Muscle of back (tissue), 11 donors: Measurements from ENCODE around the gene MRPL51. TPM values are rescaled to one million over a fixed set of nuclear protein-coding genes. Genes with fewer than 3 reads are reported as not detected.
"Not testable (repeated sequence)": the region's sequence is repeated elsewhere in the genome, so short reads cannot be mapped to it uniquely, and the experiment has no call there.

ENCODE experiments used
- DNase-seq, 3 donors: peaks; one replicate each; pipeline versions ENCODE4 v3.0.0 to v3.0.0-alpha.2; 2013
- polyA plus RNA-seq, 10 donors: library from polyadenylated mRNA; unstranded; fragments of 120-200 nt; gene quantifications; one replicate each; pipeline ENCODE4 v1.2.1, GENCODE V29; 2013; ENCODE audit not compliant: insufficient read length in 10 of 10

MRPL51 gene
- polyA plus RNA-seq, 10 donors = 117 to 156 (median 137) TPM

DNA sequence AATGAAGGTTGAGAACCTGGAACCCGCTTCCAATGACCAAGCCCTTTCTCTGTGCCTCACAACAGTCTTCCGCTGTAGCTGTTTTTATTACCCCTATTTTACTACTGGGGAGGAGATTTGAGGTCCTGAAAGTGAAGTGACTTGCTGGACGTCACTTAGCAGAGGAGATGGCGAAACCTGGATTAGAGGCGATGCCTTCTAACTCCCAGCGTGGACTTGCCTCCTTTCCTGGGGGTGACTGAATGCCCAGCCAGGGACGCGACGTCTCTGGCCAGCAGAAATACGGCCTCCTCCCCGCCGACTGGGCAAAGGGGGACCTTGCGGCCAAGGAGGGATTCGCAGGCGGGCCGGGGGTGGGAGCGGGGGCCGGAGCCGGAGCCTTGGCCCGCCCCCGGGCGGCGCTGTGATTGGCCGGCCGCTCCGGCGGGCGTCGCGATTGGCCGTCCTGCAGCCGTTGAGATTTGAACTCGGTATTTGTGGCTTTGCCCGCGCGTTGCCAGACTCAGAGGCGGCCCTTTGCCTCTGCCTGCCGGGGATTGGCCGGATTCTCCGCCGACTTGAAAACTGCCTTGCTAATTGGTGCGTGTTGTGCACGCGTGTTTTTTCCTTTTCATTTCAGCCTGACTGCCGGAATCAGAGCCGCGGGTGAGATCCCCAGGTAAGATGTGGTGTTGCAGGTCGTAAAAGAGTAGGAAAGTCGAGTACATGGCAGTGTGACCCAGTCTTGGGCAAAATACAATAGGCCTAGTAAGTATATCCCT lies 615 bp upstream of the MRPL51 start, which contains the start of gene NCAPD2:
NCAPD2 (plus strand) TSS at position 606 of the 761 bp plus-strand sequence. CDS start 997 bp downstream, outside the sequence.
- DNase-seq = peak; percentile 95 to 98 (median 96)

DNA sequence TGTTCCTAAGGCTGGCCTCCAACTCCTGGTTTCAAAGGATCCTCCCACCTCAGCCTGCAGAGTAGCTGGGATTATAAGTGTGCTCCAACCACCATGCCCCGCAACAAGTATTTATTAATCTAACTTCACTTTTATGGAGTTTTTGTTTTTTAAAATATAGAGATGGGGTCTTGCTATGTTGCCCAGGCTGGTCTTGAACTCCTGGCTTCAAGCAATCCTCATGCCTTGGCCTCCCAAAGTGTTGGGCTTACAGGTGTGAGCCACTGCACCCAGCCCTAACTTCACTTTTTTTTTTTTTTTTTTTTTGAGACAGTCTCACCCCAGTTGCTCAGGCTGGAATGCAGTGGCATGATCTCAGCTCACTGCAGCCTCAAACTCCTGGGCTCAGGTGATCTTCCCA lies 2.4 kb downstream of the MRPL51 start:
- not testable (repeated sequence) for DNase-seq

- DNase-seq = no peak
Measured at GRCh38 chr12:6489449-6489848, 3.6 kb downstream of the MRPL51 start.

GRCh38 chr12:6488240-6488639 lies 4.8 kb downstream of the MRPL51 start:
- no peak for DNase-seq

DNA sequence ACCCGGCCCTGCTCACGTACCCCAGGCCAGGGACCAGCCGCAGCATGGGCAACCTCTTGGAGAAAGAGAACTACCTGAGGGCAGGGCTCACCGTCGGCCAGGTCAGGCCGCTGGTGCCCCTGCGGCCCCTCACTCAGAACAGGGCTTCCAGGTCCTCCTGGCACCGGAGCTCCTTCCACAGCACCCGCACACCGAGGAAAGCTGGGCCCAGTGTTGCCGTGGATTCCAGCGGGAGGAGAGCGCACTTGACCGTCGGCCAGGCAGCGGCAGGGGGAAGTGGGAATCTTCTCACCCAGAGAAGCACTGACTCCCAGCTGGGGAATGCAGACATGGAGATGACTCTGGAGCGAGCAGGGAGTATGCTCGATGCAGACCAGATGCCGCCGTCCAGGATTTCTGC lies 14.6 kb downstream of the MRPL51 start:
- DNase-seq = no peak

- not testable (repeated sequence) for DNase-seq
Measured at GRCh38 chr12:6477601-6478377, 15.3 kb downstream of the MRPL51 start.

DNA sequence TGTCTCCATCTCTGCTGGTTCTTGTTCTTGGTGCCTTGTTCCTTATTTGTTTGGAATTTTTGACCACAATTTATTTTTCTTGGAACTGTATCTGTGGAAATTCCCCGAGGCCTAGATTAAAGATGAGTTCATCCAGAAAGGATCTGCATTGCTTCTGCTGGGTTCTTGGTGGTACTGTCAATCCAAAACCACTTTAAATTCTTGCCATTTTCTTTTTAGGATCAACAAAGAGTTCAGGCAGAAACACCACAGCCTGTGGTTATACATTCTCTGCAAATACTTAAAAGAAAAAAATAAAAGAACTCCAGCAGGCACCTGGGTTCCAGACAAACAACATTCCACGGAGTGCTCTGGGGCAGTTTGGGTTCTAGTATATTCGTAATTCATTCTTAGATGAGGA lies 16.6 kb downstream of the MRPL51 start:
- DNase-seq = peak in 1 of 3 donors; percentile 39

DNA sequence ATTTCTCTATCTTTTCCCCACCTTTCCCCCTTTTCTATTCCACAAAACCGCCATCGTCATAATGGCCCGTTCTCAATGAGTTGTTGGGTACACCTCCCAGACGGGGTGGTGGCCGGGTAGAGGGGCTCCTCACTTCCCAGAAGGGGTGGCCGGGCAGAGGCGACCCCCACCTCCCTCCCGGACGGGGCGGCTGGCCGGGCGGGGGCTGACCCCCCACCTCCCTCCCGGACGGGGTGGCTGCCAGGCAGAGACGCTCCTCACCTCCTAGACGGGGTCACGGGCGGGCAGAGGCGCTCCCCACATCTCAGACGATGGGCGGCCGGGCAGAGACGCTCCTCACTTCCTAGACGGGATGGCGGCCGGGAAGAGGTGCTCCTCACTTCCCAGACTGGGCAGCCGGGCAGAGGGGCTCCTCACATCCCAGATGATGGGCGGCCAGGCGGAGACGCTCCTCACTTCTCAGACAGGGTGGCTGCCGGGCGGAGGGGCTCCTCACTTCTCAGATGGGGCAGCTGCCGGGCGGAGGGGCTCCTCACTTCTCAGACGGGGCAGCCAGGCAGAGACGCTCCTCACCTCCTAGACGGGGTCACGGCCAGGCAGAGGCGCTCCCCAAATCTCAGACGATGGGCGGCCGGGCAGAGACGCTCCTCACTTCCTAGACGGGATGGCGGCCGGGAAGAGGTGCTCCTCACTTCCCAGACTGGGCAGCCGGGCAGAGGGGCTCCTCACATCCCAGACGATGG lies 17.7 kb downstream of the MRPL51 start:
- DNase-seq = not testable (repeated sequence)

DNA sequence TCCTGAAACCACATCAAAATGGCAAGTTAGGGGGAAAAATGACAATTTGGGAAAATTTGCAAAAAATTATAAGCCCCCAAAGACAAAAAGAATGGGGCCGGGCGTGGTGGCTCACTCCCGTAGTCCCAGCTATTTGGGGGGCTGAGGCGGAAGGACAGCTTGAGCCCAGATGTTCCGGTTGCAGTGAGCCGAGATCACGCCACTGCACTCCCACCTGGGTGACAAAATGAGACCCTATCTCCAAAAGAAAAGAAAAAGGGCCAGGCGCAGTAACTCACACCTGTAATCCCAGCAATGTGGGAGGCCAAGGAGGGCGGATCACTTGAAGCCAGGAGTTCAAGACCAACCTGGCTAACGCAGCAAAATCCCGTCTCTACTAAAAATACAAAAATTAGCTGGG lies 20.6 kb downstream of the MRPL51 start:
- no peak for DNase-seq

DNA sequence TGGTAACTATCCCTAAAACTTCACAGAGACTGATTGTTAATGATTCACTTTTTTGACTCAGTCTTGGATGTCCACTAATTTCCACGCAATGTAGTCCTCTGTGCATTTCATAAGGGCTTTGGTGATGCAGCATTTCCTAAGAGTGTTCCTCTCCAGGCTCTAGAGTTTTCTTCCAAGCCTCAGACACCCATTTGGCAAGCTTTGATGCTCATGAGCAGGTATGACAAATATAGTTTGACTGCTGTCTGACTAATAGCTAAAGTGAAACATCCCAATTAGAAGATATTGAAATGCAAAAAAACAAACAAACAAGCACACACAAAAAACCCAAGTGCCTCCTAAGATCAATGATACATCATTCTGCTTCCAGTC lies 21.1 kb downstream of the MRPL51 start:
- DNase-seq = no peak

DNA sequence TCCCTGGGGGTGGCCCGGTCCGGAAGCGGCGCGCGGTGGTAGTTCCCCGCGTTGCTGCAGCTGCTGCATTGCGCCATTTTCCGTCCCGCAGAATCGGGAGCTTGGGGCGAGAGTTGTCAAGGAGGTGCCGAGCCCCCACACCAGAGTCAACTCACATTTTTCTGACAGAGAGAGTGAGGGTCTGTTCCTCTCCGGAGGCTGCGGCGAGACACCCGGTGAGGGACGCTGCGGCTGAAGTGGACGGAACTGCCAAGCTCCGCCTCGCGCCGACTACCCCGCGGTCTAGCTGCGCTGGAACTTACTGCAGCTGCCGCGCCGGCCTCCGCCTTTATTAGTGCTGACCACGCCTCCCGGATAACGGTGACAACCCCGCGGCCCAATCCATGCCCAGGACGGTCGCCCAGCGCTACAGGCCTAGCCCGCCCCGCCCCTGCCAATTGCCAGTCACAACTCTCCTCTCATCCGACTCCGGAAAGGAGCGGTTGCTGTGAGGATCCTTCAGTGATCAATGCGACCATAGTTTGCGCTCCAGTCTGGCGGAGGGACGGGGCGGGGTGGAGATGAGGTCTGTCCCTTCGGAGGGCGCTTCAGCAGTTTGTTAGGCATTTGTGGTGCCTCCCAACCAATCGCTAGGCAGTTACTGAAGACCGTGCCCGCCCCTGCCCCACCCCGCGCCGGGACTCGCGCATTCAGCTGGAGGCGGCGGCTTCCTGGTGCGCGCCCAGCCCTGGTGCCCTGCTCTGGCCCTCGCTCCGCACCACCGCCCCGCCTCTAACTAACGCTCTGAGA lies 22.5 kb downstream of the MRPL51 start, which contains the start of gene VAMP1:
VAMP1 (minus strand) TSS at position 303 of the 789 bp plus-strand sequence; CDS start at position 157, 146 bp downstream.
- DNase-seq = peak; percentile 97 to 99 (median 98)

GRCh38 chr12:6469609-6470374 lies 23.3 kb downstream of the MRPL51 start:
- no peak for DNase-seq

DNA sequence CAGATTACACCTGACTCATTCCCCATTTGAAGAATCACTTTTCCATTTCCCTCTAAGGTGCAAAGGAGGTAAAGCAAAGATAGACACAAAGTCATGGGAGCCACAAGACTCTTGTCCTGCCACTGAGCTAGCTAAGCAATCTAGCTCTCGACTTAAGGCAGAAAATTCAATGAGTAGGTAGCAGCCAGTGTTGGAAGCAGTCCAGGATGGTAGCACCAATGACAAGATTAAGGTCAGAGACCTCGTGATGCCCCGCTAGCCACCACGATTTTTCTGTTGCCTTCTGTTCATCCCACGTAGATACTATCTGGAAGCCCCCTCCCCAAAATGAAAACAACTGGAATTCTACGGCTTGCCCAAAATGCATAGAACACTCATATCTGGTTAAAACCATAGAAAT lies 24.0 kb downstream of the MRPL51 start:
- DNase-seq = no peak

DNA sequence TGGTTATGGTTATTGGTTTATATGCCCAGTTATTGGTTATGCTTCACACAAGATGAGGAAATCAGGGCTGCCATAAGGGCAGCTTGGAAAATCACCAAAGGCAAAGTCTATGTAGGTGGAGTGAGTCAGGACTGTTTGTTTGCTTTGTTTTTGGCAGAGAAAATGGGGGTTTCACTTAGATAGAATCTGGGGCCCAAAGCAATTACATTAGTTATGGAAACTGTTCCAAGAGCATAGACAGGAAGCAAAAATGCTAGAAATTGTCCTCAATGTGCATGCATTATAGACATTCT lies 24.8 kb downstream of the MRPL51 start:
- DNase-seq = no peak

DNA sequence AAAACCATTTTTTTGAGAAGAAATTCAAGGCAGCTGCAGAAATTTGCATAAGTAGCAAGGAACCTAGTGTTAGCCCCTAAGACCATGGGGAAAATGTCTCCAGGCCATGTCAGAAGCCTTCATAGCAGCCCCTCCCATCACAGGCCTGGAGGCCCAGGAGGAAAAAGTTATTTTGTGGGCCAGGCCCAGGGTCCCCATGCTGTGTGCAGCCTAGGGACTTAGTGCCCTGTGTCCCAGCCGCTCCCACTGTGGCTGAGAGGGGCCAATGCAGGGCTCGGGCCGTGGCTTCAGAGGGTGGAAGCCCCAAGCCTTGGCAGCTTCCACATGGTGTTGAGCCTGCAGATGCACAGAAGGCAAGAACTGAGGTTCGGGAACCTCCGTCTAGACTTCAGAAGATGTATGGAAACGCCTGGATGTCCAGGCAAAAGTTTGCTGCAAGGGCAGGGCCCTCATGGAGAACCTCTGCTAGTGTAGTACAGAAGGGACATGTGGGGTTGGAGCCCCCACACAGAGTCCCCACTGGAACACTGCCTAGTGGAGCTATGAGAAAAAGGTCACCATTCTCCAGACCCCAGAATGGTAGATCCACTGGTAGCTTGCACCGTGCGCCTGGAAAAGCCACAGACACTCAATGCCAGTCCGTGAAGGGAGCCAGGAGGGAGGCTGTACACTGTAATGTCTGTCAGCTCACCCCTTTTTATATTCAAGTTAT lies 25.3 kb downstream of the MRPL51 start:
- not testable (repeated sequence) for DNase-seq

- not testable (repeated sequence) for DNase-seq
Measured at GRCh38 chr12:6466751-6467150, 26.3 kb downstream of the MRPL51 start.

GRCh38 chr12:6466184-6466573 lies 26.9 kb downstream of the MRPL51 start:
- DNase-seq = no peak

- peak; percentile 65 to 80 (median 75) for DNase-seq
Measured at GRCh38 chr12:6465467-6466183, 27.4 kb downstream of the MRPL51 start.

DNA sequence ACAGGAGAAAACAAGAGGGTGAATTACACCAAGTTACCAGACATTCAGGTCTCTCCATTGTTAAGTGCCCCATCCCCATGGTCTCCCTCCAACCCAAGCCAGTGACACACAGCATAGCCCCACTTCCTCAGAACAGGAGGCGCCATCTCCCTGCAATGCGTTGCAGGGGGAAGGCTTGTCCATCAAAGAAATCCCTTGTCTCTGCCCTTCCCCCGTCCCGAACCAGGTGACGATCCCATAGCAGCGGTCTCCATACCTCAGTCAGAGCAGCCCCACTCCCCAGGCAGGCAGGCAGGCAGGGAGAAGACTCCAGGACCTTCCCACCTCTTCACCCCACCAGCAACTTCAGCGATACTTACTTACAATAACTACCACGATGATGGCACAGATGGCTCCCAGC lies 28.5 kb downstream of the MRPL51 start:
- DNase-seq = no peak
